SK-N-MC (cell line): ENCODE data around the gene ELOA.
"Not testable (repeated sequence)": the region's sequence is repeated elsewhere in the genome, so short reads cannot be mapped to it uniquely, and the experiment has no call there.

ENCODE experiments used
- DNase-seq: peaks from one replicate; pipeline ENCODE4 v3.0.0-alpha.2; 2011; ENCODE audit warnings: low read depth, low spot score
- H3K27ac ChIP-seq: fragments of 200-600 bp; sonication (generic); 2 replicates; pipeline ENCODE4 v1.5.1; 2016; ENCODE audit warnings: mixed run types
- H3K36me3 ChIP-seq: fragments of 200-600 bp; sonication (generic); 2 replicates; pipeline ENCODE4 v1.6.1; 2017; ENCODE audit warnings: antibody characterized with exemption, low read length, mixed read lengths; ENCODE audit not compliant: insufficient read depth
- H3K4me3 ChIP-seq: fragments of 200-600 bp; sonication (generic); 2 replicates; pipeline ENCODE4 v1.5.1; 2016
- H3K9ac ChIP-seq: fragments of 200-600 bp; sonication (generic); 2 replicates; pipeline ENCODE4 v1.8.0; 2017; ENCODE audit warnings: mixed run types, mixed read lengths; ENCODE audit not compliant: insufficient read length
- H3K9me3 ChIP-seq: fragments of 200-600 bp; sonication (generic); 2 replicates; pipeline ENCODE4 v1.6.1; 2017; ENCODE audit warnings: low read depth, mild to moderate bottlenecking, antibody characterized with exemption, low read length, moderate library complexity, mixed read lengths
- EZH2 ChIP-seq: fragments of 200-600 bp; sonication (generic); IDR thresholded peaks from one replicate; pipeline ENCODE4 v1.6.1; 2017; ENCODE audit warnings: antibody characterized with exemption
- FOXP2 ChIP-seq: optimal IDR thresholded peaks from 2 replicates; pipeline ENCODE3; 2011; ENCODE audit warnings: mild to moderate bottlenecking, moderate library complexity; ENCODE audit not compliant: insufficient read depth; ENCODE audit errors: extremely low read length, control extremely low read depth
- POLR2AphosphoS5 ChIP-seq: IDR thresholded peaks from 2 replicates; pipeline ENCODE4 v1.6.1; 2012; ENCODE audit warnings: mild to moderate bottlenecking, low read depth, low read length, borderline replicate concordance

The ELOA gene

DNA sequence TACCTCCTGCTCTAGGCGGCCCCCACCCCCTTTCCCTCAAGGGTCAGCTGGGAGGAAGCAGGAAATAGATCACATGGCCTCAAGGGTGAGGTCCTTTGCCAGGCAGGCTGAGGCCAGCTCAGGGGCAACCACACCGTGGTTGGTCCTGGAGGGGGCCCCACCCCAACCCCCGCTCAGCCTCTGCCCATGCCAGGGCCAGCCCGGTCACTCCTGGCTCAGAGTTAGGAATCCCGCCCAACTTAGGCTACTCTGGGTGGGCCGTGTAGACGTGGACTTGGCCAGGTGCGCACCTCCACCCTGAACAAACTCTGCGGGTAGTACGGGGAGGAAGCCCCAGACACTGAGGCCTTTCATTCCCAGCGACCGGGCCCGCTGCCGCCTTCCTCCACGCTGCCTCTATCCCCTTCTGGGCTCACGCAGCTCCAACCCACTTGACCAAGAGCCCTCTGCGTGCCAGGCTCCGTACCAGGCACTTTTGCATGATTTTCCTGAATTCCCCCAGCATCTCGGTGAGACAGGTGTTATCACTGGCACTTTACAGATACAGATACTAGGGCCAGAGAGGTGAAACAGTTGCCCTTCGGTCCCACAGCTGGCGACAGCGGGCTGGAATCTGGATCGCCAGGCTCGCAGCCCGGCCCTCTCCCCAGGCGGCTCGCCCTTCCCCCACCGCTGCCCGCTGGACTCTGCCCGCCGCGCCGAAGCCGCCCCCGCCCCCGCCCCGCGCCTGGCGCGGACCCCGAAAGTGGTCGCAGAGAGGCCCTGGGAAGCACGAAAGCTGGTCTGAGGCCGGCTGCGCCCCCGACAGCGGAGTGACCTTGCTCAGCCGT, 56.5 kb downstream of the ELOA start:
- no peak for DNase-seq
- Histone ChIP-seq H3K9ac (peak overlapping the region; percentile 83), H3K9me3 (no peaks in the 10 kb centered on the region), H3K27ac (no peak overlapping the region), H3K36me3 (no peaks in the 10 kb centered on the region; the same call in 1 of the 2 replicates), H3K4me3 (peak overlapping the region; percentile 82)
- TF ChIP-seq FOXP2 (no peak), POLR2AphosphoS5 (no peak; the same call in 1 of the 2 replicates), EZH2 (no peak)

DNA sequence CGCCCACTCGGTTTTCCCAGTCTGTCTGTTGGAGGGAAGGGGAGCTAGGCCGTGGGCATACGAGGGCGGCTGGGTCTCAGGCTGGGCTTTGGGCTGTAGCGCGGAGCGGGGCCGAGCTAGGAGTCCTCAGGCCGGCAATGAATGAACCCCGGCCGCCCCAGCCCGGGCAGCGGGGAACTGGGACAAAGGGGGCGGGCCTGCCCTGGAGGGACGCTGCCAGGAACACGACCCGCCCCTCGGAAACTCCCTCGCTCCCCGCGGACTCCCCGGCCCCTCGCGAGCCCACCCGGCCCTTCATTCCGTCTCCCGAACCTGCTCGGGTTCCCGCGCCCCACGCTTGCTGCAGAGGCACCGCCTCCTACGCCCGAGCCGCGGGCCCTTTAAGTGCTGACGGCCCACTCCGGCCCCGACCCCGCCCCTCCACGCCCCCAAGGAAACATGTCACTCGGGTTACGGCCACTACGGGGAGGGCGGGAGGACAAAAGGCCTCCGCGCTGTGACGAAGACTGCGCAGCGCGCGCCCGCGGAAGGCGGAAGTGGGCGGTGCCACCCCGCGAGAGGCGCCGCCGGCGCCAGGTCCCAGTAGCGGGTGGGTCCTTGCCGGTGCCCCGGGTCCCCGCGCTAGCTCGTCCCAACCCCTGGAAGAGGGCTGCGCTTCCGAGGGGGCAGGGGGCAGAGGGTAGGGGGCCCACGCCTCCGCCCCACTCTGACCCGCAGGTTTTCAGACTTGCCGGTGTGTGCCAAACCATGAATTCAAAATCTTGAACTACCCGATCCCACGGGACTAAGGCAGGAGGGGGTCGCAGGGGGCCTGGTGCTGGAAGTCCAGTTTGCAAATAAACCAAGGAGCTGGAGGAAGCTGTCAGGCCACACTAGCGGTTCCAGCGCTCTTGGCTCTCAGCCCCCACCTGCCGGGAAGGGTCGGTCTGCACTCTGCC, 57.4 kb downstream of the ELOA start, which contains the start of gene GALE:
GALE (minus strand) TSS at position 355 of the 938 bp plus-strand sequence. CDS start 1,747 bp downstream, outside the sequence.
- H3K9ac ChIP-seq, result peak within 1 kb of the TSS; percentile 83
- H3K4me3 ChIP-seq, result peak within 1 kb of the TSS; percentile 82
- TF ChIP-seq EZH2 (no peak), POLR2AphosphoS5 (peak; percentile 85)
- DNase-seq, result peak; percentile 70
- H3K27ac ChIP-seq, result peak within 1 kb of the TSS; percentile 48
- H3K36me3 ChIP-seq, result no peaks in the 10 kb centered on the region; the same call in 1 of the 2 replicates
- no peaks in the 10 kb centered on the region for H3K9me3 ChIP-seq

DNA sequence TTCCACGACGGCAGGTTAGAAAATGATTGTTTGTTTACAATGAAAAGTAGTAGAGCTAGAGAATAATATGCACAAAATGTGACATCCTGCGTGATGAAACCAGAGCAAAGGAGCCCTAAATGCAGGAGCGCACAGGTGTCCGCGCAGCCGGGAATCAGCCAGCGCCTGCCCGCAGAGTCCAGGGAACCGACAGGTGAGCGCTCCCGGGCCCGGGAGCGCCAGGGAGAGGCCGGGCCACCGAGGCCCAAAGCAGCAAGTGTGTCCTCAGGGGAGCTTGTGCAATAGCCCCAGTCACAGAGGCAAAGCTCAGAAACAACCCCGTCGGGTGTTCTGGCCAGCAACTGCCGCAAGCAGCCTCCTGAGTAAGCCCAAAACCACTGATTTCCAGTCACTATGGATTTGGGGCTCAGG, 58.1 kb downstream of the ELOA start:
- no peak for TF ChIP-seq FOXP2
- TF ChIP-seq POLR2AphosphoS5, result no peak
- TF ChIP-seq EZH2, result no peak
- Histone ChIP-seq H3K27ac (peak overlapping the region; percentile 48), H3K9ac (peak overlapping the region; percentile 83), H3K36me3 (no peaks in the 10 kb centered on the region; the same call in 1 of the 2 replicates), H3K9me3 (no peaks in the 10 kb centered on the region), H3K4me3 (peak overlapping the region; percentile 82)
- DNase-seq, result no peak

DNA sequence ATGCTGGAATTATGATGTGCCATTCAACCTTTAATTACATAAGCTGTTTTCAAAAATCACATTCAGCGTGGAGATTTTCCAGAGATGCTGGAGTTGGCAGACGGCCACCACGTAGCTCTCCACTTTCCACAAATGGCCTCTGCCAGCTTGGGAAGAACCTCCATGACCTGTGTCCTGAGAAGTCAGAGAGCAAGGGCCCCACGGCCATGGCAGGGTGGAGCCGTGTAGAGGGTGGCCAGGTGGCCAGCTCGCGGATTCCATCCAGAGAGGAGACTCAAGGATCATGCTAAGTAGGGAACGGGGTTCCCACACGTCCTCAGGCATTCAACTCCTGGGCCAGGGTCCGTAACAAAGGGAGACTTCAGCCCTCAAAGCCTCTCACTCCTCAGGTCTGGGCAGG, 58.6 kb downstream of the ELOA start:
- no peak for TF ChIP-seq EZH2
- no peak for TF ChIP-seq POLR2AphosphoS5
- TF ChIP-seq FOXP2, result no peak
- Histone ChIP-seq H3K9ac (no peak overlapping the region), H3K27ac (no peak overlapping the region), H3K36me3 (no peaks in the 10 kb centered on the region; the same call in 1 of the 2 replicates), H3K4me3 (no peak overlapping the region), H3K9me3 (no peaks in the 10 kb centered on the region)
- DNase-seq, result no peak

DNA sequence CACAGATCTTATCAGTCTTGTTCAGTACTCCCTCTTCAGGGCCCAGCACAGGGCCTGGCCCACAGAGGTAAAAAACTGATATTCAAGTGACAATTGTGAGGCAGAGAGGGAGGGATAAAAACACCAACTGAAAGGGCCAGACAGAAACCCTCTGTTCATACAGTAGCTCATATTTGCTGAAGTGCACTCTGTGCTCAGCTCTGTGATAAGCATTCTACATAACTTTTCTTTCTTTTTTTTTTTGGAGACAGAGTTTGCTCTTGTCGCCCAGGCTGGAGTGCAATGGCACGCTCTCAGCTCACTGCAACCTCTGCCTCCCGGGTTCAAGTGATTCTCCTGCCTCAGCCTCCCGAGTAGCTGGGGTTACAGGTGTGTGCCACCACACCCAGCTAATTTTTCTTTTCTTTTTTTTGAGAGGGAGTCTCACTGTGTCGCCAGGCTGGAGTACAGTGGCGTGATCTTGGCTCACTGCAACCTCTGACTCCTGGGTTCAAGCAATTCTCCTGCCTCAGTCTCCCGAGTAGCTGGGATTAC, 59.6 kb downstream of the ELOA start:
- not testable (repeated sequence) for H3K27ac ChIP-seq, H3K9me3 ChIP-seq, H3K4me3 ChIP-seq, DNase-seq, H3K9ac ChIP-seq, H3K36me3 ChIP-seq

DNA sequence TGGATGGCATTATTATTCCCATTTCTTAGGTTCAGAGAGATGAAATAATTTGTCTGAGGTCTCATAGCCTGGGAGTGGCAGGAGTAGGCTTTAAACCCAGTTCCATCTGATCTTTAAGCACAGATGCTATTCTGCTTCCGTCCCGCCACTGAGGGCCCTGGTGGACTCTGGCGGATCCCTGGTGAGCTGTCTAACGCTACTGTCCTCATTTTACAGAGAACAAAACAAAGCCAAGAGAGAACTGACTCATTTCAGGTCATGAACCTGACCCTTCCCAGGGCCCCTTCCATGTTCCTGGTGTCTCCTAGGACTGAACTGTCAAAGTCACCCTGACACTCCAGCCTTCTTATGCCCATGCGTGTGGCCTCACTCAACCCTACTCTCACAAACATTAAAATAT, 60.4 kb downstream of the ELOA start:
- Histone ChIP-seq H3K36me3 (no peaks in the 10 kb centered on the region), H3K4me3 (no peak overlapping the region), H3K9me3 (no peaks in the 10 kb centered on the region), H3K9ac (no peak overlapping the region), H3K27ac (no peak overlapping the region)
- DNase-seq, result no peak
- TF ChIP-seq FOXP2 (no peak), POLR2AphosphoS5 (no peak), EZH2 (no peak)

DNA sequence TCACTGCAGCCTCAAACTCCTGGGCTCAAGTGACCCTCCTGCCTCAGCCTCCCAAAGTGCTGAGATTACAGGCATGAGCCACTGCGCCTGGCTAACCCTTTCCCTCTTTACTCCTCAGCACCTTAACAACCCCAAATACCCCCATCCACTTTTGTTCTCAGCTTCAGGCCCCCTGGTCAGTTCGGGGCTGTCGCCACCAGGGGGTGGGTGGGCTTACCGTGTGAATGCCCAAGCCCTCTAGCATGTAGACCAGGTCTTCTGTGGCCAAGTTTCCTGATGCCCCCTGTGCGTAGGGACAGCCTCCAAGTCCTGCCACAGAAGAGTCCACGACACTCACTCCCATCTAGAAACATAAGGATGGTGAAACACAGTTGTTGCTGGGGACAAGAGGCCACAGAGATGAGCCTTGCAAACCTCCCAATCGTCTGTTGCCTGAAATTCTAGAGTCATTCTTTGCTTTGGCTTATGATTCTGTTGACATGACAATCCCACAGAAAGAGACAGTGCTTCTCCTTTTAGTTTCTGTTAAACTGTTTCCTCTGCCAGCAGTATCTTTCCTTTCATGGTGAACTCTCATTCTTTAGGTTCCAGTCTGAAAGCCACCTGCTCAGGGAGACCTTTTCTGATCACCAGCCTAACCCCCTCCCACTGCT, 61.0 kb downstream of the ELOA start:
- no peak for DNase-seq
- Histone ChIP-seq H3K36me3 (no peaks in the 10 kb centered on the region), H3K9ac (no peak overlapping the region), H3K9me3 (no peaks in the 10 kb centered on the region), H3K4me3 (no peak overlapping the region), H3K27ac (no peak overlapping the region)
- TF ChIP-seq EZH2 (no peak), FOXP2 (no peak), POLR2AphosphoS5 (no peak)

DNA sequence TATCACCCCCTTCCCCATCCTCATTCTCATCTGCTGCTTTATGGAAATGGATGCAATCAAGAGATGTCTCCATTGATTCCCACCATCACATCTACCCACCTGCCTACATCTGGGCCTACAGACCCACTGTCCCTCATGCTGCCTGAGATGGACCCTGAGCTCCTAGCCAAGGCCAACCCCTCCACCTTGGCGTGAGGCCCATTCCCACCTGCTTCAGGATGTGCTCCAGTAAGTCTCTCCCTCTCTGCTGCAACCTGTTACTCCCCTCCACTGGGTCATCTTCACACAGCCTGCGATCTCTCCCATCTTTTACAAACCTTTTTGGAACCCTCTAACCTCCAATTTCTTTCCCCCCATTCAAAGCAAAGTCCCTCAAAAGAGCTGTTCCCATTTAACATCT, 61.8 kb downstream of the ELOA start:
- Histone ChIP-seq H3K36me3 (no peaks in the 10 kb centered on the region), H3K9ac (no peak overlapping the region)
- TF ChIP-seq EZH2 (no peak), POLR2AphosphoS5 (no peak), FOXP2 (no peak)

More for the DNA sequence above, 61.8 kb downstream of the ELOA start:
- no peak for DNase-seq
- Histone ChIP-seq H3K4me3 (no peak overlapping the region), H3K9me3 (no peaks in the 10 kb centered on the region), H3K27ac (no peak overlapping the region)
